ENCODE results near the gene THRA.

THRA gene

GRCh38 chr17:40062329-40063186 lies at the start of gene THRA:
Gene THRA (plus strand): TSS chr17:40062965. CDS start chr17:40074489, 11,524 bp downstream.
- Histone ChIP-seq H3K27me3 (ENCODE audit: insufficient read depth, low read length, poor library complexity, severe bottlenecking) (no peaks in the 10 kb centered on the region), H3K36me3 (ENCODE audit: insufficient read depth, low read length) (no peaks in the 10 kb centered on the region), H3K9me3 (ENCODE audit: insufficient read depth, low read depth, low read length) (no peaks in the 10 kb centered on the region), H2AFZ (ENCODE audit: low read length) (peak within 1 kb of the TSS; percentile 98), H3K9me2 (replicated peaks; ENCODE audit: low read depth, low read length) (no peaks in the 10 kb centered on the region), H3K9ac (ENCODE audit: low read depth, low read length, poor library complexity, severe bottlenecking) (peak within 1 kb of the TSS; percentile 91), H3K4me2 (ENCODE audit: low read depth, low read length, poor library complexity, severe bottlenecking) (peak within 1 kb of the TSS; percentile 92), H3K4me1 (ENCODE audit: insufficient read depth, low read length, poor library complexity, severe bottlenecking) (peaks cover 42% of the 10 kb centered on the region), H3K79me2 (ENCODE audit: insufficient read depth, low read length) (peaks cover 22% of the 10 kb centered on the region), H3F3A (ENCODE audit: low read depth) (no peaks in the 10 kb centered on the region), H3K4me3 (ENCODE audit: low read length, poor library complexity, severe bottlenecking) (peak within 1 kb of the TSS; percentile 96), H4K20me1 (ENCODE audit: insufficient read depth, low read length, poor library complexity, severe bottlenecking) (no peaks in the 10 kb centered on the region)
- TF ChIP-seq EZH2phosphoT487 (IDR thresholded peaks at IDR 0.05; ENCODE audit: borderline replicate concordance) (no peak), CTCF (conservative IDR thresholded peaks at IDR 0.05; ENCODE audit: low read length) (no peak)

GRCh38 chr17:40014375-40014980 lies 48.3 kb upstream of the THRA start:
- Histone ChIP-seq H3K27me3 (ENCODE audit: insufficient read depth, low read length, poor library complexity, severe bottlenecking) (no peaks in the 10 kb centered on the region), H3K4me2 (ENCODE audit: low read depth, low read length, poor library complexity, severe bottlenecking) (no peak overlapping the region), H4K20me1 (ENCODE audit: insufficient read depth, low read length, poor library complexity, severe bottlenecking) (no peaks in the 10 kb centered on the region), H3K9ac (ENCODE audit: low read depth, low read length, poor library complexity, severe bottlenecking) (no peak overlapping the region), H2AFZ (ENCODE audit: low read length) (no peak overlapping the region), H3F3A (ENCODE audit: low read depth) (no peaks in the 10 kb centered on the region), H3K79me2 (ENCODE audit: insufficient read depth, low read length) (no peaks in the 10 kb centered on the region), H3K9me3 (ENCODE audit: insufficient read depth, low read depth, low read length) (no peaks in the 10 kb centered on the region), H3K36me3 (ENCODE audit: insufficient read depth, low read length) (no peaks in the 10 kb centered on the region), H3K4me3 (ENCODE audit: low read length, poor library complexity, severe bottlenecking) (no peak overlapping the region), H3K4me1 (ENCODE audit: insufficient read depth, low read length, poor library complexity, severe bottlenecking) (no peaks in the 10 kb centered on the region), H3K9me2 (replicated peaks; ENCODE audit: low read depth, low read length) (no peaks in the 10 kb centered on the region)
- TF ChIP-seq CTCF (conservative IDR thresholded peaks at IDR 0.05; ENCODE audit: low read length) (no peak), EZH2phosphoT487 (IDR thresholded peaks at IDR 0.05; ENCODE audit: borderline replicate concordance) (no peak)

GRCh38 chr17:40015005-40015997 lies 47.5 kb upstream of the THRA start, which contains the start of gene CSF3:
Gene CSF3 (plus strand): TSS chr17:40015440. CDS start chr17:40015475, 35 bp downstream.
- Histone ChIP-seq H3K9me3 (ENCODE audit: insufficient read depth, low read depth, low read length) (no peaks in the 10 kb centered on the region), H3K79me2 (ENCODE audit: insufficient read depth, low read length) (no peaks in the 10 kb centered on the region), H3K4me1 (ENCODE audit: insufficient read depth, low read length, poor library complexity, severe bottlenecking) (no peaks in the 10 kb centered on the region), H3K4me3 (ENCODE audit: low read length, poor library complexity, severe bottlenecking) (no peak within 1 kb of the TSS), H3K4me2 (ENCODE audit: low read depth, low read length, poor library complexity, severe bottlenecking) (no peak within 1 kb of the TSS), H3K36me3 (ENCODE audit: insufficient read depth, low read length) (no peaks in the 10 kb centered on the region; the same call in 1 of the 2 replicates), H3K27me3 (ENCODE audit: insufficient read depth, low read length, poor library complexity, severe bottlenecking) (no peaks in the 10 kb centered on the region), H3K9me2 (replicated peaks; ENCODE audit: low read depth, low read length) (no peaks in the 10 kb centered on the region), H2AFZ (ENCODE audit: low read length) (no peak within 1 kb of the TSS), H3K9ac (ENCODE audit: low read depth, low read length, poor library complexity, severe bottlenecking) (no peak within 1 kb of the TSS), H4K20me1 (ENCODE audit: insufficient read depth, low read length, poor library complexity, severe bottlenecking) (no peaks in the 10 kb centered on the region), H3F3A (ENCODE audit: low read depth) (no peaks in the 10 kb centered on the region)
- TF ChIP-seq CTCF (conservative IDR thresholded peaks at IDR 0.05; ENCODE audit: low read length) (no peak), EZH2phosphoT487 (IDR thresholded peaks at IDR 0.05; ENCODE audit: borderline replicate concordance) (no peak)

Measured in Loucy (cell line).